G401 (cell line): ENCODE results near the gene SCAMP4. TPM values are rescaled to one million over a fixed set of nuclear protein-coding genes. Genes with fewer than 3 reads are reported as not detected.

Experiments used
- DNase-seq: peaks from one replicate; pipeline ENCODE4 v3.0.0-alpha.2; 2015; ENCODE audit warnings: low spot score
- in situ Hi-C: cut with HindIII; loops from 2 replicates; pipeline ENCODE4 v1.10.0; 2016; ENCODE audit warnings: low sequenced_read_pairs, mixed read lengths
- total RNA-seq: library from RNA; depleted of rRNA; stranded (reverse); fragments of >200 nt; shearing (Covaris generic); gene quantifications from 2 replicates; pipeline ENCODE4 v1.2.3, GENCODE V29; 2014; rRNA removed

SCAMP4 gene, protein sequence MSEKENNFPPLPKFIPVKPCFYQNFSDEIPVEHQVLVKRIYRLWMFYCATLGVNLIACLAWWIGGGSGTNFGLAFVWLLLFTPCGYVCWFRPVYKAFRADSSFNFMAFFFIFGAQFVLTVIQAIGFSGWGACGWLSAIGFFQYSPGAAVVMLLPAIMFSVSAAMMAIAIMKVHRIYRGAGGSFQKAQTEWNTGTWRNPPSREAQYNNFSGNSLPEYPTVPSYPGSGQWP
- 45.9 and 70.6 TPM in 2 replicates for total RNA-seq

- in situ Hi-C loops, result no loop called here
- DNase-seq, result peak; percentile 98
These were observed at the start of gene SCAMP4, which contains the start of gene ADAT3 for GRCh38 chr19:1905110-1905862. SCAMP4 (plus strand) TSS chr19:1905399; CDS start chr19:1915020, 9,621 bp downstream. ADAT3 (plus strand) TSS chr19:1905399; CDS start chr19:1912048, 6,649 bp downstream.

DNA sequence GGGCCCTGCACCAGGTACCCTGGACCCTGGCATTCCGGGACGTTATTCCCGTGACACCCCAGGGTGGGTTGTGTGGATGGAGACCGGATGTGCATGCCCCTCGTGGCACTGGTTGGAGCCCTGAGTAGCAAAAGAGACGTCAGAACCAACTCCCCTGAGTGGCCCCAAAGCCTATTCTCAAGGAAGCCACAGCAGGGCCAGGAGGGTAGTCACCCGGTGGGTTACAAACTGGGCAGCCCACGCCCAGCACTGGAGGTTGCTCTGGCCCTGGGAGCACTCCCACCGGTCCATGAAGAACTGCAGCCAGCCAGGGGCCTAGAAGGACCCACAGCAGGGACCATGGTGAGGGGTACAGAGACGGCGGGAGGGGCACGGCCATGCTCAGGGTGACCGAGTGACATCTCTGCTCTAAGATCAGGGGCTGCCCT, 49.4 kb upstream of the SCAMP4 start:
- DNase-seq, result peak; percentile 19
- in situ Hi-C loops, result no loop called here

- in situ Hi-C loops, result no loop called here
- no peak for DNase-seq
These were observed 48.9 kb upstream of the SCAMP4 start for GRCh38 chr19:1856345-1856697.

GRCh38 chr19:1856698-1857603, 48.2 kb upstream of the SCAMP4 start:
- in situ Hi-C loops, result no loop called here
- peak; percentile 60 for DNase-seq

GRCh38 chr19:1857648-1858326, 47.4 kb upstream of the SCAMP4 start:
- in situ Hi-C loops, result no loop called here
- no peak for DNase-seq

DNA sequence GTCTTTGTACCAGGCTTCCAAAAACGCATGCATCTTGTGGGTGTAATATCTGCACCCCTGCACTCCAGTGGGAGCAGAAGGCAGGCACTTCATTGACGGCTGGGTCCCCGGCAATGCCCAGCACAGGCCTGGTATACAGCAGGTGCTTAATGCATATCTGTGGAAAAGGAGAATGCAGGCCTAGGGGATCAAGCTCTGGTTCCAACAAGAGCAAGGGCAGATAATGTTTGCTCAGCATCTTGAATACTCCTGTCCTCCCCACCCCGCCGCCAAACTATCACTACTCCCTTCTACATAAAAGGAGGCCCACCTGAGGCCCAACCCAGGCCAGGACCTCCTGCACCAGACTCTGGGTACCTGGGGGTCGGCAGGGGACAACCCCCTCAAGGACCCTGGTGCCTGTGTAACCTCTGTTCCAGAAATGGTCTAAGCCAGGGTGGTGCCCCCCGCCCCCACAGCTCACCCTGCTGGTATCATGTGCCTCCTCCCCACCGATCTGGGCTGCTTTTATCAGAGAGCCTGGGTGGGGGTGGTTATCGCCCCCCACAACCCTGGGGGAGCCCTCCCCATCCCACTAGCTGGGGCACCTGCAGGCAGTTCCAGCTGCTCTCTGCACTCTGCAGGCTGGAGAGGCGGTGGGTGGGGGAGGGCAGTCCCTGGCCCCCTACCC, 46.7 kb upstream of the SCAMP4 start:
- DNase-seq, result no peak
- in situ Hi-C loops, result no loop called here

- no peak for DNase-seq
- in situ Hi-C loops, result no loop called here
These were observed 45.8 kb upstream of the SCAMP4 start for GRCh38 chr19:1859331-1859781.

DNA sequence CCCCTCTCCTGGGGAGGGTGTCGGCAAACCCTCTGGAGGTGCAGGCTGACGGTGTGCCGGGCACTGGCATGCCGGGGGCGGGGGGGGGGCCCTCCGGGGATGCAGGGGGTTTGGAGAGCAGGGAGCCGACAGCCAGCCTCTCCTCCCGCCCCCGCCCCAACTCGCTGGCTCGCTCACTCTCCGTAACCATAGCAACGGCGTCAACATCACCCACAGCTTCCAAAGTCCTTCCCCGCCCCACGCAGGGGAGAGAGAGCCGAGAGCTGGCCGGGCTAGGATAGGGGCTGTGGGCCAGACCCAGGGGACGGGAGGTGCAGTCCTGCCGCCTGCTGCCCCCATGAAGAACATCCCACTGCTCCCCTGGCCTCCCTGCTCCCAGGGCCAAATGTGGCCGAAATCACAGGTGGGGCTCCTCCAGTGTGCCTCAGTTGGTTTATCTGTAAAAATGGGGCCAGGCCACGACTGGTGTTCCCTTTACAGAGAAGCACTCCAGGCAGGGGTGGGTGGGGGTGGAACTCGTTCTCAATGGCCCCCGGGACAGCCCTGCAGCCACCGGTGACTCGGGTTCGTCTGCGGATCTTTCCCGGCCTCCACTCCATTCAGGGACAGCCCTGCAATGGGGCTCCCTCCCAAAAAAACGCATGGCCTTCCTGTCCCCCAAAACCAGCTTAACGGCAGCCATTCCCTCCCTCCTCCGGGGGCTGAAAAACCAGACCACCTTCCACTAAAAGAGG, 45.0 kb upstream of the SCAMP4 start:
- DNase-seq, result peak; percentile 63

DNA sequence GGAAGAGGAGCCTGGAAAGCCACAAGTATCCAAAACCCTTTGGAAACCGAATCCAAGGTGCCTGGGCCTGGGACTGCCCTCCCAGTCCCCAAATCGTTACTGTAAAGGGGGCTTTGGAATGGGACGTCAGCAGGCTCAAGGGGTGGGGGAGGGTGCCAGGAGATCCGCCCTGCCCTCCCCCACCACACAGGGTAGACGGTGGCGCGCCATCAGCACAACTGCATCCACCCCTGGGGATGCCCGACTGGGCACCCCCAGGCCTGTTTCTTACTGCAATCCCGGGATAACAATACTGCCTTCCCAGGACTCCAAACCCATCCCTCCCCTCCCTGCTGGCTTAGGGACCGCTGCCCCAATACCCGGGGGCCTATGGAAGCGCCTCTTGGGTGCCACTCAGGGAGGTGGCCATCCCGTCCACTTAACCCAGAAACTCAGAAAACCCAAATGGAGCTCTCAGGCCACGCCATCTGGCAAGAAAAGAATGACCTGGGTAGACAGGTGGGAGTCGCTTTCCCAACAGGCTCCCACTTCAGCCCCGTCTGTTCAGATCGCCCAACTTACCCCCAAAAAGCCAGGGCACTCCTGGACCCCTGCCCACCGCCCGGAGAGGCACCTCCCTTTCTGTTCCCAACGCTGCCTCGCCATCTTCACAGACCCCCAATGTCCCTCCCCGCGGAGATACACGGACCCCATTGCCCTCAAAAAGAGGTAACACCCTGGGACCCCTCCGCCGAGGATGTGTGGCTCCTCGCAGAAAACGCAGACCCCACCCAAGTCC, 44.2 kb upstream of the SCAMP4 start:
- in situ Hi-C loops, result no loop called here
- peak; percentile 27 for DNase-seq

More for the DNA sequence above, 45.0 kb upstream of the SCAMP4 start:
- in situ Hi-C loops, result no loop called here

DNA sequence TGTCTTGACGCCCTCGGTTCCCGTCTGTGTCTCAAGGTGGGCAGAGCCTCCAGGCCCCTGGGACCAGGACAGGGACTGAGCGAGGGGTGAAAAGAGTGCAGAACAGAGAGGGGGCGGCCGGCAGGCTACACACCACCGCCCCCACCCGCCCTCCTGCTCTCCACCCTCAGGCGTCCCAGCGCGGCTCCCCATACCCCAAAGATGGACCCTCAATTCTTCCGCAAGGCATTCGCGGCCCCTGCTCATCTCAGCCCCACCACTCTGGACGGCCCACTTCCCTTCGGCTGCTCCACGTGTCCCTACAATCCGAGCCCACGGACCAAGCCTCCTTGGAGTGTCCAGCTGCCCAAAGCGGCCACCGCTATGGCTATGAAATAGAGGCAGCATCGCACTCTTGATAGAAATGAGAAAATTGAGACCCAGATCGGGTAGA, 43.6 kb upstream of the SCAMP4 start:
- in situ Hi-C loops, result no loop called here
- DNase-seq, result peak; percentile 34

DNA sequence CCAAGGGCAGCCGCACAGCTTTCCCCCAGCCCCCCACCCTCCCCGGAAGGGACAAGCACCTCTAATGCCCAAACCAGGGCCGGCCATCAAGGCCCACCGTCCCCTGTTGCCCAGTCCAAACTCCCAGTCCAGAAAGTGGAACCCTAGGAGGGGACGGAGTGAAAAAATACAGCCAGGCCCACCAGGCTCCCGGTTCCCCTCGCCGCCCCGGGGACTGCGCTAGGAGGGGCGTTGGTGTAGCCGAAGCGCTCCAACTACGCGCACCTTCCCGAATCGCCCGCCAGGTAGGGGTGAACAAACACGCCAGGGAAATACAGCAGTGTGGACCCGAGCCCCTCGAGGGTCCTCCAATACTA, 43.2 kb upstream of the SCAMP4 start:
- no peak for DNase-seq
- in situ Hi-C loops, result no loop called here

- no peak for DNase-seq
- in situ Hi-C loops, result no loop called here
These were observed 42.5 kb upstream of the SCAMP4 start for GRCh38 chr19:1862424-1863327.

DNA sequence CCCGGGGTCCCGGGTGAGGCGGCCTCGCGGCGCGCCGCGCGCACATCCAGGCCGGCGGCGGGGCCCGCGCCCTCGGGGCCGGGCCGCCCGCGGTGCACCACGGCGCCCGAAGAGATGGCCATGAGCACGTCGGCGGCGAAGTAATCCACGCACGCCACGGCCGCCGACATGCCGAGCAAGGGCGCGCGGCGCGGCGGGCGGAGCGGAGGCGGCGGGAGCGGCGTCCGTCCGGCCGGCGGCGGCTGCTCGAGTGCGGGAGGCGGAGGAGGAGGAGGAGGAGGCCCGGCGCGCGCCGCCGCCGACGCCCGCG, 41.9 kb upstream of the SCAMP4 start, which contains the start of gene KLF16:
Gene KLF16, minus strand, starts transcription at position 252 of the 310 bp plus-strand sequence. Its CDS starts 82 bp downstream, at position 170.
- in situ Hi-C loops, result no loop called here
- no peak for DNase-seq

- in situ Hi-C loops, result no loop called here
- DNase-seq, result peak; percentile 70
These were observed 41.3 kb upstream of the SCAMP4 start for GRCh38 chr19:1863638-1864479.

- peak; percentile 35 for DNase-seq
- in situ Hi-C loops, result no loop called here
These were observed 40.6 kb upstream of the SCAMP4 start for GRCh38 chr19:1864480-1865171.
